DMS 273 (cell line): ENCODE measurements around the gene PRSS1.

ENCODE experiments used
- DNase-seq: peaks from one replicate; lab custom pipeline; 2025; ENCODE audit not compliant: unreplicated experiment; lab: John Stamatoyannopoulos, UW

Gene PRSS1

GRCh38 chr7:142792593-142792992 is 43.3 kb downstream of the PRSS1 start:
- DNase-seq, result no peak

- DNase-seq, result no peak
These were observed 43.9 kb downstream of the PRSS1 start for GRCh38 chr7:142793156-142793555.

DNA sequence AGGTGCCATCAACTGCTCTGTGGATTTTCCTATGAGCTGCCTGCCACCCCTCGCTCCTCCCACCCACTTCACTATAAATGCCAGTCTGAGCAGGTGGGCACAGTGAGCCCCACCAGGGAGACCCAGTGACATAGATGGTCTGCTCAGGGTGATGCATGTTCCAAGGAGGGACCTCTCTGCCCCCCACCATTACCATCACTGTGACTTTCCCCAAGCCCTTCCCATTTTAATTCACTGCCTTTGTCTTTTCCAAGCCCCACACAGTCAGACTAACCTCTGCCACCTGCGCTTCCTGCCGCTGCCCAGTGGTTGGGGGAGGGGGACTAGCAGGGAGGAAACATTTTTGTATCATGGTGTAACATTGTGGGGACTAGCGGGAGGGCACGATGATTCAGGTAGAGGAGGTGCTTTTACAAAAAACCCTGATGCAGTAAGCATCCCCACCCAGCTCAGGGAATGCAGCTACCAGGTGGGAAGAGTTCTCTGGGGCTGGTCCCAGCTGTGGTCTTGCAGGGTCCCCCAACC is 46.1 kb downstream of the PRSS1 start:
- no peak for DNase-seq

DNA sequence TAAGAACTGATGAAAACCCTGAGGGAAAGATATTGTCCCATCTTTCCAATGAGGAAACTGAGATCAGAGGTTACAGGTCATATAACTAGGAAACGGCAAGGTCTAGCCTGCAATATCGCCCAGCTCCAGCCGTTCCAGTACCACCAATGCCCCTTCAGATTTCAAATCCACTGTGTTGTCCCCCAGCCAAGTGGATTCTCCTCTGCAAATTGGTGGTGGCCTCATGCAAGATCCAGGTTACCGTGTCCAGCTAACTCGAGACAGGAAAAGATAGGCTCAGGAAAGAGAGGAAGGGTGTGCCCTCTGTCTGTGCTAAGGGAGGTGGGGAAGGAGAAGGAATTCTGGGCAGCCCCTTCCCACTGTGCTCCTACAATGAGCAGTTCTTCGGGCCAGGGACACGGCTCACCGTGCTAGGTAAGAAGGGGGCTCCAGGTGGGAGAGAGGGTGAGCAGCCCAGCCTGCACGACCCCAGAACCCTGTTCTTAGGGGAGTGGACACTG is 46.8 kb downstream of the PRSS1 start:
- no peak for DNase-seq

GRCh38 chr7:142796501-142797390 is 47.5 kb downstream of the PRSS1 start:
- no peak for DNase-seq

GRCh38 chr7:142797391-142798377 is 48.4 kb downstream of the PRSS1 start:
- no peak for DNase-seq

- no peak for DNase-seq
These were observed 49.5 kb downstream of the PRSS1 start for GRCh38 chr7:142798451-142799436.

DNA sequence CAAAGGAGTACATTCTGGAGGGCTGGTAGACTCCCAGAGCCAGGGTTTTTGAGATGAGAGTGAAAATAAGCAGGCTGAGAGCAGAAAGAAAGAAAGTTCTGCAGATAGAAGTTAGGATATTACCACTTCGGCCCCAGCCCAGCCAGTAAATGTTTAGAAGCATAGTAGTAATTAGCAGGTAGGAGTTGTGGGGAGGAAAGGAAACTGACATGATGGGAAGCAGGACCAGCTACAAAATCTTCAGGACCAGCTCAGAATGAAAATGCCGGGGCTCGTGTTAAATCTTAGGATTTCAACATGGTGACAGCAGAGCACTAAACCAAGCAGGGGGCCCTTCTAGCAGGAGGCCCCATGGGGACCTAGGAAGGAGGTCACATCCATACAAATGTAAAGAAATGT is 50.2 kb downstream of the PRSS1 start:
- DNase-seq, result no peak

DNA sequence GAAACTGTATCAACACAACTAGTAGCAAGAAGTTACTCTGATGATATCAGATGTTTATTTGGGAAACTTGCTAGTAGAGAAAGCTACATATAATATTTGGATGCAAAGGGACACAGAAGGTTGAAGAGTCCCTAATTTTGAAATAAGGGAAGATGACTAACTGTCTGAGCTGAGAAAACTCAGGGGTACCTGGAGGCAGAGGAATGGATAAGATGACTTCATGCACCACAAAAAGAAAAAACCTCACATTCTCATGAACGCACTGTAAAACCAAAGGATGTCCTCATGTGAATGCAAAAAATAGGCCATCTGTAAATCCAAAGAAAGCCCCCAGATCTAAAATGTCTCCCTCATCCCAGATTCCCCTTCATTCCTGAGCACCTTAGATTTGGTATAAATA is 50.8 kb downstream of the PRSS1 start:
- no peak for DNase-seq

DNA sequence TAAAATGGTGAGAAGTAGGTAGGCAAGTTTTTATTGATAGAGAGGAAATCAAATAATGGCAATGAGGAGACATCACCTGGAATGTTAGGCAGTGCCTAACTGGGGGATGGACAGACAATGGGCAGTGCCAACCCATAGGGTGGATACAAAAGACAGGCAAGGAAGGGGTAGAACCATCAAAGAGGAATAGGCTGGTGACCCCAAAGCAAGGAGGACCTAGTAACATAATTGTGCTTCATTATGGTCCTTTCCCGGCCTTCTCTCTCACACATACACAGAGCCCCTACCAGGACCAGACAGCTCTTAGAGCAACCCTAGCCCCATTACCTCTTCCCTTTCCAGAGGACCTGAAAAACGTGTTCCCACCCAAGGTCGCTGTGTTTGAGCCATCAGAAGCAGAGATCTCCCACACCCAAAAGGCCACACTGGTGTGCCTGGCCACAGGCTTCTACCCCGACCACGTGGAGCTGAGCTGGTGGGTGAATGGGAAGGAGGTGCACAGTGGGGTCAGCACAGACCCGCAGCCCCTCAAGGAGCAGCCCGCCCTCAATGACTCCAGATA is 51.5 kb downstream of the PRSS1 start:
- DNase-seq, result no peak

DNA sequence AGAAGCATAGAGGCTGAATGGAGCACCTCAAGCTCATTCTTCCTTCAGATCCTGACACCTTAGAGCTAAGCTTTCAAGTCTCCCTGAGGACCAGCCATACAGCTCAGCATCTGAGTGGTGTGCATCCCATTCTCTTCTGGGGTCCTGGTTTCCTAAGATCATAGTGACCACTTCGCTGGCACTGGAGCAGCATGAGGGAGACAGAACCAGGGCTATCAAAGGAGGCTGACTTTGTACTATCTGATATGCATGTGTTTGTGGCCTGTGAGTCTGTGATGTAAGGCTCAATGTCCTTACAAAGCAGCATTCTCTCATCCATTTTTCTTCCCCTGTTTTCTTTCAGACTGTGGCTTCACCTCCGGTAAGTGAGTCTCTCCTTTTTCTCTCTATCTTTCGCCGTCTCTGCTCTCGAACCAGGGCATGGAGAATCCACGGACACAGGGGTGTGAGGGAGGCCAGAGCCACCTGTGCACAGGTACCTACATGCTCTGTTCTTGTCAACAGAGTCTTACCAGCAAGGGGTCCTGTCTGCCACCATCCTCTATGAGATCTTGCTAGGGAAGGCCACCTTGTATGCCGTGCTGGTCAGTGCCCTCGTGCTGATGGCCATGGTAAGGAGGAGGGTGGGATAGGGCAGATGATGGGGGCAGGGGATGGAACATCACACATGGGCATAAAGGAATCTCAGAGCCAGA is 52.5 kb downstream of the PRSS1 start:
- DNase-seq, result no peak

DNA sequence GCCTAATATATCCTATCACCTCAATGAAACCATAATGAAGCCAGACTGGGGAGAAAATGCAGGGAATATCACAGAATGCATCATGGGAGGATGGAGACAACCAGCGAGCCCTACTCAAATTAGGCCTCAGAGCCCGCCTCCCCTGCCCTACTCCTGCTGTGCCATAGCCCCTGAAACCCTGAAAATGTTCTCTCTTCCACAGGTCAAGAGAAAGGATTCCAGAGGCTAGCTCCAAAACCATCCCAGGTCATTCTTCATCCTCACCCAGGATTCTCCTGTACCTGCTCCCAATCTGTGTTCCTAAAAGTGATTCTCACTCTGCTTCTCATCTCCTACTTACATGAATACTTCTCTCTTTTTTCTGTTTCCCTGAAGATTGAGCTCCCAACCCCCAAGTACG is 53.0 kb downstream of the PRSS1 start:
- DNase-seq, result no peak
